GM12878 (cell line): ENCODE data around the gene NFKBIB. TPM values are rescaled to one million over a fixed set of nuclear protein-coding genes. Genes with fewer than 3 reads are reported as not detected.

Experiments used
- ATAC-seq: fragments of 200-7000 bp; cut with Tn5 transposase; 3 replicates; pipeline ENCODE4 v1.9.1; 2020; ENCODE audit warnings: mild to moderate bottlenecking, moderate library complexity
- Bru-seq: library from RNA; stranded (reverse); fragments of 400-500 nt; gene quantifications from one replicate; lab custom pipeline; 2021; lab: Mats Ljungman, UMichigan
- BruChase-seq, 2 experiments: library from RNA; stranded (reverse); fragments of 400-500 nt; gene quantifications; one replicate each; lab custom pipeline; 2021; lab: Mats Ljungman, UMichigan
- BruUV-seq: library from RNA; stranded (reverse); fragments of 400-500 nt; replicated peaks from 2 replicates; lab custom pipeline; 2021; lab: Mats Ljungman, UMichigan
- CTCF ChIA-PET: fragments of 300-600 bp; sonication (Branson Sonifier 250); formaldehyde crosslinking; extraction: SDS; loops from one replicate; lab custom pipeline; 2021; ENCODE audit warnings: inconsistent platforms; lab: Yijun Ruan, JAX
- POLR2A ChIA-PET: fragments of 350-600 bp; formaldehyde crosslinking; extraction: SDS; loops from one replicate; lab custom pipeline; 2021; ENCODE audit warnings: inconsistent platforms; lab: Charles Lee
- RAD21 ChIA-PET: fragments of 300-600 bp; sonication (Branson Sonifier 250); formaldehyde crosslinking; loops from one replicate; lab custom pipeline; 2023; ENCODE audit warnings: antibody characterized with exemption; ENCODE audit not compliant: unreplicated experiment; lab: Charles Lee
- SMC1A ChIA-PET: fragments of 300-600 bp; sonication (Branson Sonifier 250); formaldehyde crosslinking; loops from one replicate; lab custom pipeline; 2023; ENCODE audit not compliant: unreplicated experiment, uncharacterized antibody; lab: Charles Lee
- DNase-seq: peaks from one replicate; pipeline ENCODE4 v3.0.0-alpha.2; 2011; ENCODE audit warnings: low read depth, low spot score
- FAIRE-seq: peaks from 3 replicates; lab custom pipeline; 2011; peaks lifted over from hg19 to GRCh38; lab: Jason Lieb, UNC
- H2AFZ ChIP-seq: 2 replicates; pipeline ENCODE4 v1.6.0; 2011; ENCODE audit warnings: low read depth, low read length, control low read depth; ENCODE audit not compliant: control insufficient read depth
- H3K27ac ChIP-seq: 2 replicates; pipeline ENCODE4 v1.5.1; 2011; ENCODE audit warnings: control low read depth; ENCODE audit not compliant: control insufficient read depth, insufficient read depth
- H3K27me3 ChIP-seq, 2 experiments: replicated peaks in 1 of 2; 2 replicates each; pipeline versions ENCODE4 v1.6.0 to v1.6.1; 2011; ENCODE audit warnings: low read length in 1 of 2; ENCODE audit not compliant: control insufficient read depth in 2 of 2, insufficient read depth in 2 of 2
- H3K36me3 ChIP-seq, 2 experiments: 2 replicates each; pipeline ENCODE4 v1.5.1; 2011; ENCODE audit warnings: low read length in 1 of 2; ENCODE audit not compliant: control insufficient read depth in 2 of 2, insufficient read depth in 2 of 2
- H3K4me1 ChIP-seq: 2 replicates; pipeline ENCODE4 v1.6.1; 2011; ENCODE audit warnings: mild to moderate bottlenecking, low read length, moderate library complexity, mixed read lengths; ENCODE audit not compliant: control insufficient read depth, insufficient read depth
- H3K4me2 ChIP-seq: 2 replicates; pipeline ENCODE4 v1.6.0; 2011; ENCODE audit warnings: control low read depth; ENCODE audit not compliant: control insufficient read depth, insufficient read depth
- H3K4me3 ChIP-seq: fragments of 200-600 bp; sonication (generic); 2 replicates; pipeline ENCODE4 v1.5.1; 2016
- H3K79me2 ChIP-seq: 2 replicates; pipeline ENCODE4 v1.6.0; 2011; ENCODE audit warnings: low read length; ENCODE audit not compliant: control insufficient read depth, insufficient read depth
- H3K9ac ChIP-seq: 2 replicates; pipeline ENCODE4 v1.8.0; 2011; ENCODE audit warnings: low read length, control low read depth, mixed read lengths; ENCODE audit not compliant: control insufficient read depth, insufficient read depth
- H3K9me3 ChIP-seq: replicated peaks from 3 replicates; pipeline ENCODE4 v1.5.1; 2011; ENCODE audit warnings: mild to moderate bottlenecking, low read length; ENCODE audit not compliant: control insufficient read depth, insufficient read depth
- H4K20me1 ChIP-seq: 2 replicates; pipeline ENCODE4 v1.6.0; 2011; ENCODE audit not compliant: control insufficient read depth, insufficient read depth
- ATF3 ChIP-seq: IDR thresholded peaks from 2 replicates; pipeline ENCODE4 v1.6.1; 2011; ENCODE audit warnings: low read depth, mild to moderate bottlenecking, low read length, moderate library complexity, borderline replicate concordance; ENCODE audit errors: extremely low read depth
- BACH1 ChIP-seq: fragments of 450-650 bp; IDR thresholded peaks from 2 replicates; pipeline ENCODE4 v1.6.1; 2017; ENCODE audit warnings: mild to moderate bottlenecking, borderline replicate concordance
- CBX5 ChIP-seq: sonication (generic); IDR thresholded peaks from 2 replicates; pipeline ENCODE4 v1.6.1; 2016; ENCODE audit warnings: low read depth, moderate library complexity, mild to moderate bottlenecking, inconsistent platforms
- CREB1 ChIP-seq: IDR thresholded peaks from 2 replicates; pipeline ENCODE4 v1.6.1; 2012; ENCODE audit warnings: low read depth, mild to moderate bottlenecking, inconsistent platforms
- JUND ChIP-seq: IDR thresholded peaks from 2 replicates; pipeline ENCODE4 v1.6.1; 2012; ENCODE audit warnings: low read depth, mild to moderate bottlenecking, low read length, improper control_type of control experiment, moderate library complexity
- PML ChIP-seq: IDR thresholded peaks from 2 replicates; pipeline ENCODE4 v1.6.1; 2012; ENCODE audit warnings: low read length, inconsistent platforms
- RBBP5 ChIP-seq: fragments of 200-600 bp; sonication (generic); conservative IDR thresholded peaks from 2 replicates; pipeline ENCODE4 v1.6.1; 2016
- REST ChIP-seq: IDR thresholded peaks from 2 replicates; pipeline ENCODE4 v1.6.1; 2012; ENCODE audit warnings: mild to moderate bottlenecking, low read depth, low read length
- USF1 ChIP-seq: IDR thresholded peaks from 2 replicates; pipeline ENCODE4 v1.6.1; 2011; ENCODE audit warnings: borderline replicate concordance, low read depth, mild to moderate bottlenecking, moderate library complexity, mixed read lengths, low read length; ENCODE audit not compliant: insufficient read depth; ENCODE audit errors: extremely low read length
- USF2 ChIP-seq: IDR thresholded peaks from 2 replicates; pipeline ENCODE4 v1.6.1; 2011; ENCODE audit warnings: low read depth, low read length, improper control_type of control experiment, borderline replicate concordance
- WGBS: methylation state at CpG from one replicate; pipeline ENCODE4 v1.1.6; 2016; ENCODE audit warnings: low lambda C conversion rate; ENCODE audit not compliant: insufficient replicate concordance, insufficient coverage; ENCODE audit errors: missing lambda C conversion rate; 5-methylcytosine and 5-hydroxymethylcytosine counted together
- in situ Hi-C: fragments of 300-500 bp; cut with MboI; formaldehyde crosslinking; loops from 9 replicates; pipeline ENCODE4 v1.14.3; 2018; ENCODE audit warnings: mixed read lengths
- intact Hi-C: fragments of 100-400 bp; cut with micrococcal nuclease; formaldehyde crosslinking; loops from one replicate; pipeline ENCODE4 v1.14.2; 2022; ENCODE audit not compliant: unreplicated experiment
- long read RNA-seq, 2 experiments: library from polyadenylated mRNA; unstranded; transcript quantifications; one replicate each; pipeline ENCODE4 v2.0.0, GENCODE V29; 2019 to 2020
- polyA minus RNA-seq, 3 experiments: library from RNA; depleted of rRNA, polyadenylated mRNA; stranded (reverse); fragments of >200 nt; gene quantifications; 2 replicates each; pipeline ENCODE4 v1.2.3, GENCODE V29; 2011
- polyA plus RNA-seq, 11 experiments: library from polyadenylated mRNA; depleted of rRNA in 4 of 11; unstranded in 6 of 11; stranded (reverse) in 5 of 11; fragments of >200 nt; fragmentation: Nextera tagmentation in 4 of 11; fragmentation: Illumina TruSeq in 1 of 11; extraction: Ambion mirVana in 4 of 11; extraction: Trizol in 1 of 11; gene quantifications; 1 replicate in 1 of 11; 2 replicates in 10 of 11; pipeline versions ENCODE4 v1.2.1 to v1.2.3, GENCODE V29; 2011 to 2016; ENCODE audit warnings: inconsistent platforms in 2 of 11, missing spikeins in 2 of 11, low read depth in 1 of 11
- total RNA-seq, 4 experiments: library from RNA; depleted of rRNA in 3 of 4; stranded (reverse); fragments of >200 nt in 3 of 4; fragmentation: Illumina TruSeq in 1 of 4; extraction: Trizol in 1 of 4; gene quantifications; 2 replicates each; pipeline versions ENCODE4 v1.2.1 to v1.2.3, GENCODE V29; 2013 to 2021

The NFKBIB gene
- total RNA-seq (2013; cell fraction: nucleolus; rRNA removed): 5.3 and 5.4 TPM in 2 replicates
- total RNA-seq (2014; rRNA removed) (45.0 and 52.2 TPM in 2 replicates), total RNA-seq (2014; rRNA removed; fragmentation: Illumina TruSeq; extraction: Trizol) (11.0 and 11.7 TPM in 2 replicates), total RNA-seq (2021) (47.6 and 54.6 TPM in 2 replicates), polyA plus RNA-seq (2011; rRNA removed) (12.4 and 25.7 TPM in 2 replicates), polyA plus RNA-seq (2014; fragmentation: Illumina TruSeq; extraction: Trizol) (3.7 and 8.6 TPM in 2 replicates), polyA plus RNA-seq (2014; fragmentation: Nextera tagmentation; extraction: Ambion mirVana) (1 to 10 TPM; 1.2 to 4.3 TPM), polyA plus RNA-seq (2014; rRNA removed) (60.9 and 74.0 TPM in 2 replicates), polyA plus RNA-seq (2016; fragmentation: Nextera tagmentation; extraction: Ambion mirVana) (10 to 100 TPM; 36.3 to 43.5 TPM), polyA minus RNA-seq (2011; rRNA and poly(A)+ RNA removed) (4.7 and 10.3 TPM in 2 replicates), Bru-seq, nascent RNA (percentile 77 among the genes with signal in this experiment), BruChase-seq, experiment 1, labeled RNA remaining after a 6-hour chase (percentile 83 among the genes with signal in this experiment), BruChase-seq, experiment 2, labeled RNA remaining after a 2-hour chase (percentile 80 among the genes with signal in this experiment)
- polyA plus RNA-seq (2011; ENCODE audit: low read depth): 7.9 TPM
- 39.6 and 60.6 TPM in 2 replicates for polyA plus RNA-seq (2011; cell fraction: cytosol; rRNA removed)
- 19.5 and 32.3 TPM in 2 replicates for polyA plus RNA-seq (2011; cell fraction: nucleus; rRNA removed)
- polyA plus RNA-seq (2012): 25.0 and 28.6 TPM in 2 replicates
- 7.4 and 8.5 TPM in 2 replicates for polyA minus RNA-seq (2011; cell fraction: cytosol; rRNA and poly(A)+ RNA removed)
- 2.5 and 3.3 TPM in 2 replicates for polyA minus RNA-seq (2011; cell fraction: nucleus; rRNA and poly(A)+ RNA removed)
- long read RNA-seq, experiment 1, transcript NFKBIB-201 (6 exons, 1,159 nt): major isoform, 14 of 23 reads
- long read RNA-seq, experiment 1, partial matches to known transcripts: 3 of 23 reads
- long read RNA-seq, experiment 1, other reads (novel, unspliced or antisense): 3 of 23 reads
- long read RNA-seq, experiment 2, partial matches to known transcripts: 0 of 2 reads
- long read RNA-seq, experiment 2, other reads (novel, unspliced or antisense): 1 of 2 reads

- peaks cover 1 to 3% of the 10 kb centered on the region in 2 experiments; a peak in 2 of 4 replicates for H3K36me3 ChIP-seq
- in situ Hi-C loops: no loop called here
- CTCF ChIA-PET: interaction anchor here (0.7 to 3.7 kb wide), 10 partner anchors 12 to 633 kb away, joined by 3 to 50 read pairs (median 4); partner anchors contain the start of genes ECH1, EID2B, FAM98C and MRPS12
- TF ChIP-seq REST: no peak
- no peak; the same call in 1 of the 2 replicates for TF ChIP-seq USF2
- no peak; the same call in 1 of the 2 replicates for TF ChIP-seq PML
- TF ChIP-seq BACH1: 0 out of 2 replicates have a peak, but pooled peaks have one; percentile 63
- no peak for TF ChIP-seq CBX5
- no peak for TF ChIP-seq RBBP5
- 0 out of 2 replicates have a peak, but pooled peaks have one; percentile 28 for TF ChIP-seq JUND
- peak; percentile 99 for TF ChIP-seq CREB1
- TF ChIP-seq ATF3: peak; percentile 61; the same call in 1 of the 2 replicates
- TF ChIP-seq USF1: peak; percentile 12
These were observed at the start of gene NFKBIB, which contains the start of gene SIRT2 for GRCh38 chr19:38899447-38900201. Gene NFKBIB, plus strand, starts transcription at chr19:38899969. Its CDS starts 64 bp downstream, at chr19:38900033. Gene SIRT2, minus strand, starts transcription at chr19:38899618. Its CDS starts 97 bp downstream, at chr19:38899521.

More at GRCh38 chr19:38899447-38900201, at the start of gene NFKBIB, which contains the start of gene SIRT2:
- DNase-seq (peak; percentile 99), ATAC-seq (peak; percentile 96), FAIRE-seq (peak; percentile 98)
- ChIA-PET POLR2A (interaction anchor here (0.6 to 2.0 kb wide), 11 partner anchors 21 to 525 kb away, joined by 3 to 10 read pairs (median 5); partner anchors contain the start of genes ECH1, EIF3K, HNRNPL and MAP4K1), SMC1A (interaction anchor here (0.6 to 1.9 kb wide), 6 partner anchors 23 to 998 kb away, joined by 3 to 18 read pairs (median 5); partner anchors contain the start of genes ECH1, MRPS12 and SARS2), RAD21 (interaction anchor here (0.6 to 2.4 kb wide), 9 partner anchors 22 to 496 kb away, joined by 3 to 20 read pairs (median 4); partner anchors contain the start of genes ECH1, FAM98C, MRPS12 and RINL)
- Histone ChIP-seq H3K9ac (peak within 1 kb of the TSS; percentile 78), H3K4me2 (peak within 1 kb of the TSS; percentile 98), H3K79me2 (peaks cover 22% of the 10 kb centered on the region), H3K9me3 (no peaks in the 10 kb centered on the region; the same call in 2 of the 3 replicates), H4K20me1 (no peaks in the 10 kb centered on the region), H3K4me1 (peaks cover 5% of the 10 kb centered on the region), H3K4me3 (peak within 1 kb of the TSS; percentile 90), H2AFZ (peak within 1 kb of the TSS; percentile 93), H3K27me3 (no peaks in the 10 kb centered on the region), H3K27ac (peak within 1 kb of the TSS; percentile 75)
- WGBS: under 1% methylated on average over 61 of the region's 64 CpGs
- intact Hi-C loops: loop anchor here (1.0 to 2.0 kb wide), 2 partner anchors 21 to 49 kb away; partner anchors contain the start of gene RINL
- no TSS peak for BruUV-seq
